Endothelial cell of umbilical vein (primary cell): ENCODE data around the gene RAB19. TPM values are rescaled to one million over a fixed set of nuclear protein-coding genes. Genes with fewer than 3 reads are reported as not detected.

ENCODE experiments used
- BruUV-seq: library from RNA; stranded (reverse); fragments of 400-500 nt; replicated peaks from 2 replicates; lab custom pipeline; 2021; lab: Mats Ljungman, UMichigan
- CTCF ChIA-PET: fragments of 300-600, 350-600 bp; sonication (Branson Sonifier 250); formaldehyde crosslinking; loops from one replicate; lab custom pipeline; 2021; ENCODE audit warnings: antibody characterized with exemption, inconsistent platforms; lab: Charles Lee
- POLR2A ChIA-PET: fragments of 300-600, 350-600 bp; sonication (Branson Sonifier 250); formaldehyde crosslinking; loops from one replicate; lab custom pipeline; 2021; ENCODE audit warnings: antibody characterized with exemption, inconsistent platforms; lab: Charles Lee
- DNase-seq: peaks from one replicate; pipeline ENCODE4 v3.0.0-alpha.2; 2011; ENCODE audit warnings: low read depth, low spot score
- FAIRE-seq: peaks from 2 replicates; lab custom pipeline; 2011; peaks lifted over from hg19 to GRCh38; lab: Jason Lieb, UNC
- H2AFZ ChIP-seq: 2 replicates; pipeline ENCODE4 v1.6.0; 2012; ENCODE audit warnings: low read depth, low read length, control low read depth, inconsistent platforms
- H3K27ac ChIP-seq: 2 replicates; pipeline ENCODE4 v1.5.1; 2011; ENCODE audit warnings: low read depth, mild to moderate bottlenecking, control low read depth, low read length, moderate library complexity; ENCODE audit not compliant: insufficient read depth
- H3K27me3 ChIP-seq, 2 experiments: 2 replicates each; pipeline versions ENCODE4 v1.6.0 to v1.6.1; 2011; ENCODE audit warnings: low read length in 2 of 2, mixed read lengths in 1 of 2; ENCODE audit not compliant: control insufficient read depth in 2 of 2, insufficient read depth in 2 of 2
- H3K36me3 ChIP-seq, 2 experiments: 2 replicates in 1 of 2; 3 replicates in 1 of 2; pipeline ENCODE4 v1.5.1; 2011; ENCODE audit warnings: low read length in 2 of 2, mild to moderate bottlenecking in 1 of 2, moderate library complexity in 1 of 2; ENCODE audit not compliant: control insufficient read depth in 2 of 2, insufficient read depth in 2 of 2; ENCODE audit errors: extremely low read depth in 1 of 2
- H3K4me1 ChIP-seq: 3 replicates; pipeline ENCODE4 v1.5.1; 2011; ENCODE audit warnings: mild to moderate bottlenecking, low read length; ENCODE audit not compliant: control insufficient read depth, insufficient read depth; ENCODE audit errors: extremely low read depth
- H3K4me2 ChIP-seq: 2 replicates; pipeline ENCODE4 v1.6.1; 2011; ENCODE audit warnings: low read length, control low read depth, mixed read lengths; ENCODE audit not compliant: insufficient read depth
- H3K4me3 ChIP-seq, 3 experiments: fragments of 200-600 bp in 1 of 3; sonication (generic), shearing (Covaris generic) in 1 of 3; replicated peaks in 1 of 3; 2 replicates each; pipeline ENCODE4 v1.5.1; 2011 to 2016; ENCODE audit warnings: control low read depth in 3 of 3, low read length in 3 of 3, mild to moderate bottlenecking in 2 of 3, inconsistent platforms in 1 of 3, low read depth in 1 of 3, moderate library complexity in 1 of 3; ENCODE audit not compliant: insufficient read depth in 1 of 3
- H3K79me2 ChIP-seq: 2 replicates; pipeline ENCODE4 v1.6.0; 2012; ENCODE audit warnings: low read length, inconsistent platforms; ENCODE audit not compliant: control insufficient read depth, insufficient read depth
- H3K9ac ChIP-seq: replicated peaks from 2 replicates; pipeline ENCODE3; 2011; ENCODE audit warnings: low read length, control low read depth; ENCODE audit not compliant: insufficient read depth; ENCODE audit errors: extremely low read depth
- H3K9me1 ChIP-seq: replicated peaks from 3 replicates; pipeline ENCODE4 v1.6.0; 2011; ENCODE audit warnings: mild to moderate bottlenecking, low read length; ENCODE audit not compliant: control insufficient read depth, insufficient read depth; ENCODE audit errors: extremely low read depth
- H3K9me3 ChIP-seq: replicated peaks from 2 replicates; pipeline ENCODE4 v1.5.1; 2012; ENCODE audit warnings: low read length, inconsistent platforms; ENCODE audit not compliant: control insufficient read depth, insufficient read depth
- H4K20me1 ChIP-seq: replicated peaks from 2 replicates; pipeline ENCODE3; 2011; ENCODE audit warnings: mild to moderate bottlenecking, low read length; ENCODE audit not compliant: control insufficient read depth, insufficient read depth; ENCODE audit errors: extremely low read depth
- EZH2 ChIP-seq: IDR thresholded peaks from 2 replicates; pipeline ENCODE4 v1.6.1; 2012; ENCODE audit warnings: borderline replicate concordance, low read depth, mild to moderate bottlenecking, moderate library complexity, low read length, inconsistent platforms; ENCODE audit not compliant: severe bottlenecking
- FOS ChIP-seq: IDR thresholded peaks from 2 replicates; pipeline ENCODE4 v1.6.1; 2011; ENCODE audit warnings: mild to moderate bottlenecking, low read length, moderate library complexity, borderline replicate concordance; ENCODE audit not compliant: insufficient read depth
- GATA2 ChIP-seq: IDR thresholded peaks from 2 replicates; pipeline ENCODE4 v1.7.0; 2011; ENCODE audit warnings: low read depth, mild to moderate bottlenecking, moderate library complexity, mixed read lengths, low read length; ENCODE audit not compliant: insufficient read length, insufficient read depth
- JUN ChIP-seq: IDR thresholded peaks from 2 replicates; pipeline ENCODE4 v1.6.1; 2011; ENCODE audit warnings: borderline replicate concordance, low read depth; ENCODE audit not compliant: insufficient read length, insufficient read depth
- MYC ChIP-seq: IDR thresholded peaks from one replicate; pipeline ENCODE4 v1.6.1; 2011; ENCODE audit warnings: mild to moderate bottlenecking, low read depth, low read length
- POLR2A ChIP-seq: IDR thresholded peaks from 2 replicates; pipeline ENCODE4 v1.6.1; 2012; ENCODE audit warnings: low read depth, mild to moderate bottlenecking, control low read depth, low read length
- POLR2AphosphoS5 ChIP-seq: IDR thresholded peaks from 2 replicates; pipeline ENCODE4 v1.6.1; 2012; ENCODE audit warnings: low read depth, mild to moderate bottlenecking, control low read depth, low read length, moderate library complexity; ENCODE audit not compliant: insufficient read depth
- dilution Hi-C: fragments of 300-500 bp; cut with MboI; formaldehyde crosslinking; loops from one replicate; pipeline ENCODE4 v1.15.0; 2019; ENCODE audit warnings: low sequenced_read_pairs; ENCODE audit not compliant: extremely low pct_ligation_motif_present
- intact Hi-C: fragments of 100-400 bp; cut with micrococcal nuclease; formaldehyde crosslinking; loops from one replicate; pipeline ENCODE4 v1.10.0; 2022
- polyA plus RNA-seq, 4 experiments: library from polyadenylated mRNA; depleted of rRNA in 3 of 4; stranded (reverse) in 3 of 4; unstranded in 1 of 4; fragments of >200 nt; gene quantifications; 2 replicates each; pipeline versions ENCODE4 v1.2.1 to v1.2.3, GENCODE V29; 2011 to 2012; ENCODE audit warnings: missing spikeins in 1 of 4
- total RNA-seq: library from RNA; stranded (reverse); gene quantifications from 2 replicates; pipeline ENCODE4 v1.2.3, GENCODE V29; 2021
- TF ChIP-seq, protein P1 (sequence below): IDR thresholded peaks from 2 replicates; pipeline ENCODE4 v1.6.1; 2011; ENCODE audit not compliant: insufficient read depth, insufficient read length
- TF ChIP-seq, protein P2 (sequence below), 2 donors: IDR thresholded peaks; 1 replicate in 1 of 2; 2 replicates in 1 of 2; pipeline ENCODE4 v1.5.1; 2011; ENCODE audit warnings: low read length in 2 of 2, mild to moderate bottlenecking in 2 of 2, moderate library complexity in 2 of 2, control low read depth in 1 of 2, inconsistent platforms in 1 of 2, low read depth in 1 of 2; ENCODE audit not compliant: insufficient read depth in 1 of 2; ENCODE audit errors: extremely low read depth in 1 of 2

The RAB19 gene
- total and polyA plus RNA-seq, 2 donors (not counting 3 experiments of a cell fraction or from before 2014, with no cell fraction given), result not detected

DNA sequence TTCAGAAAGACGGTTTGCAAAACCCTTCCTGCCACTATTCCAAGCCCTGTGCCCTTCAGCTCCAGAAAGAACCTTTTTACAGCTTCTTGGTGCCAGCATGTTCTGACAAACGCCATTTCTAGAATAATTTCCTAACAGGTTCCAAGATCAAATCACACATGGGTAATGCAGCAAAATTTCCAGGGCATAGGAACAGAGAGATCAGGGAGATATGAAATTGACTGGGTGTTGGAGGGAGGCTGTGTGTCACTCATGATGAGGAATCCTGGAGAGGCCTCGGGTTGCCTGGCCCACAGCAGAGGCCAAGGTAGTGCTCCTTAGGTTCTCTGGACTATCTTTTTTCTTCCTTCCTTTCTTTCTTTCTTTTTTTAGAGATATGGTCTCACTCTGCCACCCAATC lies 29.5 kb downstream of the RAB19 start:
- no peak for FAIRE-seq
- dilution Hi-C loops, result no loop called here

More for the DNA sequence above, 29.5 kb downstream of the RAB19 start:
- no peaks in the 10 kb centered on the region for H3K36me3 ChIP-seq
- H3K79me2 ChIP-seq, result no peaks in the 10 kb centered on the region
- no peak overlapping the region for H3K27ac ChIP-seq
- H3K9me3 ChIP-seq, result no peaks in the 10 kb centered on the region
- no peaks in the 10 kb centered on the region for H3K9me1 ChIP-seq
- H3K27me3 ChIP-seq, result peaks cover 0 to 2% of the 10 kb centered on the region in 2 experiments
- no peaks in the 10 kb centered on the region for H4K20me1 ChIP-seq
- no peaks in the 10 kb centered on the region for H3K4me1 ChIP-seq
- H2AFZ ChIP-seq, result no peak overlapping the region
- no TSS peak for BruUV-seq
- no peak overlapping the region for H3K9ac ChIP-seq
- POLR2A ChIA-PET, result no interaction called here
- H3K4me2 ChIP-seq, result no peak overlapping the region
- intact Hi-C loops, result no loop called here
- CTCF ChIA-PET, result no interaction called here
- DNase-seq, result no peak
- no peak overlapping the region for H3K4me3 ChIP-seq
- no peak for TF ChIP-seq GATA2
- TF ChIP-seq FOS, result no peak
- no peak for TF ChIP-seq EZH2
- no peak for TF ChIP-seq JUN
- TF ChIP-seq, protein P1, sequence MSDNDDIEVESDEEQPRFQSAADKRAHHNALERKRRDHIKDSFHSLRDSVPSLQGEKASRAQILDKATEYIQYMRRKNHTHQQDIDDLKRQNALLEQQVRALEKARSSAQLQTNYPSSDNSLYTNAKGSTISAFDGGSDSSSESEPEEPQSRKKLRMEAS, result no peak
- TF ChIP-seq POLR2AphosphoS5, result no peak
- no peak for TF ChIP-seq POLR2A
- TF ChIP-seq, protein P2, sequence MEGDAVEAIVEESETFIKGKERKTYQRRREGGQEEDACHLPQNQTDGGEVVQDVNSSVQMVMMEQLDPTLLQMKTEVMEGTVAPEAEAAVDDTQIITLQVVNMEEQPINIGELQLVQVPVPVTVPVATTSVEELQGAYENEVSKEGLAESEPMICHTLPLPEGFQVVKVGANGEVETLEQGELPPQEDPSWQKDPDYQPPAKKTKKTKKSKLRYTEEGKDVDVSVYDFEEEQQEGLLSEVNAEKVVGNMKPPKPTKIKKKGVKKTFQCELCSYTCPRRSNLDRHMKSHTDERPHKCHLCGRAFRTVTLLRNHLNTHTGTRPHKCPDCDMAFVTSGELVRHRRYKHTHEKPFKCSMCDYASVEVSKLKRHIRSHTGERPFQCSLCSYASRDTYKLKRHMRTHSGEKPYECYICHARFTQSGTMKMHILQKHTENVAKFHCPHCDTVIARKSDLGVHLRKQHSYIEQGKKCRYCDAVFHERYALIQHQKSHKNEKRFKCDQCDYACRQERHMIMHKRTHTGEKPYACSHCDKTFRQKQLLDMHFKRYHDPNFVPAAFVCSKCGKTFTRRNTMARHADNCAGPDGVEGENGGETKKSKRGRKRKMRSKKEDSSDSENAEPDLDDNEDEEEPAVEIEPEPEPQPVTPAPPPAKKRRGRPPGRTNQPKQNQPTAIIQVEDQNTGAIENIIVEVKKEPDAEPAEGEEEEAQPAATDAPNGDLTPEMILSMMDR (IDR thresholded peaks at IDR 0.05; ENCODE audit: extremely low read depth in 1 of 2, insufficient read depth in 1 of 2, low read depth in 1 of 2, low read length in 2 of 2), result no peak
- no peak for TF ChIP-seq MYC
